BLaER1 treated with 17β-estradiol and CSF1 and Interleukin-3, amounts not matched to agents 10 nM and 100 nM (cell line): ENCODE measurements around the gene SART3.

Experiments
- H3K27ac ChIP-seq, 11 experiments: shearing (Covaris generic); formaldehyde crosslinking; 2 replicates each; pipeline ENCODE4 v1.8.1; 2022
- H3K27me3 ChIP-seq, 11 experiments: shearing (Covaris generic); formaldehyde crosslinking; 2 replicates each; pipeline ENCODE4 v1.8.1; 2022
- H3K36me3 ChIP-seq, 11 experiments: shearing (Covaris generic); formaldehyde crosslinking; 2 replicates each; pipeline ENCODE4 v1.8.1; 2022
- H3K4me1 ChIP-seq, 10 experiments: shearing (Covaris generic); formaldehyde crosslinking; 2 replicates each; pipeline ENCODE4 v1.8.1; 2022
- H3K4me2 ChIP-seq, 11 experiments: shearing (Covaris generic); formaldehyde crosslinking; 2 replicates each; pipeline ENCODE4 v1.8.1; 2022
- H3K4me3 ChIP-seq, 10 experiments: shearing (Covaris generic); formaldehyde crosslinking; 2 replicates each; pipeline ENCODE4 v1.8.1; 2022
- H3K9ac ChIP-seq, 11 experiments: shearing (Covaris generic); formaldehyde crosslinking; 2 replicates each; pipeline ENCODE4 v1.8.1; 2022
- H3K9me3 ChIP-seq, 11 experiments: shearing (Covaris generic); formaldehyde crosslinking; replicated peaks in 1 of 11; 2 replicates each; pipeline ENCODE4 v1.8.1; 2022
- H4K20me1 ChIP-seq, 11 experiments: shearing (Covaris generic); formaldehyde crosslinking; 2 replicates each; pipeline ENCODE4 v1.8.1; 2022
- Cebpa-rat ChIP-seq, 11 experiments: shearing (Covaris generic); IDR thresholded peaks; 2 replicates each; pipeline ENCODE4 v1.8.1; 2022

The SART3 gene

GRCh38 chr12:108605000-108605689 lies 44.2 kb upstream of the SART3 start:
- H3K36me3 ChIP-seq: no peaks in the 10 kb centered on the region
- no peaks in the 10 kb centered on the region for H3K9me3 ChIP-seq
- peaks cover 18 to 70% (median 49%) of the 10 kb centered on the region in 10 experiments for H3K4me1 ChIP-seq
- H3K9ac ChIP-seq: no peak overlapping the region
- peak overlapping the region in 3 of 11 experiments; percentile 9 to 40 (median 17); a peak in 4 of 22 replicates for H3K4me2 ChIP-seq
- peak overlapping the region in 2 of 11 experiments; percentile 5 to 44; a peak in 4 of 22 replicates for H3K27ac ChIP-seq
- no peak for TF ChIP-seq Cebpa-rat (IDR thresholded peaks at IDR 0.05)
- no peaks in the 10 kb centered on the region for H4K20me1 ChIP-seq
- peaks cover 0 to 20% (median 0%) of the 10 kb centered on the region in 11 experiments; a peak in 4 of 22 replicates for H3K27me3 ChIP-seq
- no peak overlapping the region for H3K4me3 ChIP-seq

DNA sequence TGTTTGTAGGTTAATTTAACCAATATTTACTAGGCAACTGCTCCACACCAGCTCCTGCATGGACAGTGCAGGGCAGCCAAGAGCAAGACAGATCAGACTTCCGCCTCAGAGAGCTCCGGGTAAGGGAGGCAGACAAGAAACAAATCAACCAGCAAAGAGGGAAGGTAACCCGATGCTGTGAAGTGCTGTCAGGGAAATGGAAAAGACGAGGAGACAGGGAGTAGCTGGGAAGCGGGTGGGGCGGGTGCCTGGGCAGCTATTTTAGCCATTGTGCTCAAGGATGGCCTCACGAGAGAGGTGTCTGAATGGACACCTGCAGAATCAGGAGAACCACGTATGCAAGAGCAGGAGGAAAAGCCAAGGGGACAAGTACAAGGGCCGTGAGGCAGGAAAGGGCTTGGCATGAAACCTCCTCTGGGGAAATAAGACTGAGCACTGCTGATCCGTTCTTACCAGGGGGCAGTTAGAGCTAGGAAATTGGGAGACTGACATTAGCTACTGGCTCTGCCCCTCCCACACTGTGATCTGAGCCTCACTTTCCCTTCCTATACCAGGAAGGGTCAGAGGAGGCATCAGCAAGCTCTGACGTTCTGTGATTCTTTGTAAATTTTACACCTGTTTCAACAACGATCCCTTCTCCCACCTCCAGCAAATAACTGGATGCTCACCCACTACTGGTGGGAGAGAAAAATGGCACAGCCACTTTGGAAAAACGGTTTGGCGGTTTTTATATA lies 43.4 kb upstream of the SART3 start:
- peaks cover 11 to 63% (median 42%) of the 10 kb centered on the region in 10 experiments for H3K4me1 ChIP-seq
- H3K27ac ChIP-seq: no peak overlapping the region
- peaks cover 0 to 13% (median 0%) of the 10 kb centered on the region in 11 experiments; a peak in 4 of 22 replicates for H3K27me3 ChIP-seq
- no peaks in the 10 kb centered on the region for H3K9me3 ChIP-seq
- H3K4me3 ChIP-seq: no peak overlapping the region
- peak overlapping the region in 3 of 11 experiments; percentile 9 to 17 (median 15); a peak in 3 of 22 replicates for H3K4me2 ChIP-seq
- no peak for TF ChIP-seq Cebpa-rat (IDR thresholded peaks at IDR 0.05)
- no peaks in the 10 kb centered on the region for H4K20me1 ChIP-seq
- no peaks in the 10 kb centered on the region for H3K36me3 ChIP-seq
- H3K9ac ChIP-seq: no peak overlapping the region

GRCh38 chr12:108603743-108604142 lies 42.8 kb upstream of the SART3 start:
- H3K4me3 ChIP-seq: no peak overlapping the region
- peaks cover 0 to 9% (median 0%) of the 10 kb centered on the region in 11 experiments; a peak in 3 of 22 replicates for H3K27me3 ChIP-seq
- TF ChIP-seq Cebpa-rat (IDR thresholded peaks at IDR 0.05): no peak
- no peaks in the 10 kb centered on the region for H3K9me3 ChIP-seq
- no peak overlapping the region for H3K27ac ChIP-seq
- peaks cover 9 to 56% (median 35%) of the 10 kb centered on the region in 10 experiments for H3K4me1 ChIP-seq
- 0 out of 22 replicates have a peak overlapping the region, but pooled peaks of 1 of the 11 experiments have one; percentile 5 for H3K4me2 ChIP-seq
- H3K9ac ChIP-seq: no peak overlapping the region
- no peaks in the 10 kb centered on the region for H3K36me3 ChIP-seq
- no peaks in the 10 kb centered on the region for H4K20me1 ChIP-seq

- Histone ChIP-seq H3K9ac (no peak overlapping the region), H3K27me3 (peaks cover 0 to 3% (median 0%) of the 10 kb centered on the region in 11 experiments; a peak in 1 of 22 replicates), H3K27ac (no peak overlapping the region), H3K4me1 (peaks cover 9 to 54% (median 32%) of the 10 kb centered on the region in 10 experiments), H4K20me1 (no peaks in the 10 kb centered on the region), H3K36me3 (no peaks in the 10 kb centered on the region), H3K9me3 (no peaks in the 10 kb centered on the region), H3K4me2 (0 out of 22 replicates have a peak overlapping the region, but pooled peaks of 1 of the 11 experiments have one; percentile 5), H3K4me3 (no peak overlapping the region)
- TF ChIP-seq Cebpa-rat (IDR thresholded peaks at IDR 0.05): no peak
Measured at GRCh38 chr12:108602976-108603704, 42.2 kb upstream of the SART3 start.

GRCh38 chr12:108602209-108602705 lies 41.3 kb upstream of the SART3 start:
- H3K9ac ChIP-seq: no peak overlapping the region
- H3K27ac ChIP-seq: no peak overlapping the region
- no peaks in the 10 kb centered on the region for H3K9me3 ChIP-seq
- H3K27me3 ChIP-seq: no peaks in the 10 kb centered on the region
- H4K20me1 ChIP-seq: no peaks in the 10 kb centered on the region
- TF ChIP-seq Cebpa-rat (IDR thresholded peaks at IDR 0.05): no peak
- peak overlapping the region in 3 of 11 experiments; percentile 31 to 46 (median 46); a peak in 4 of 22 replicates for H3K4me2 ChIP-seq
- H3K4me3 ChIP-seq: no peak overlapping the region
- peaks cover 15 to 52% (median 31%) of the 10 kb centered on the region in 10 experiments for H3K4me1 ChIP-seq
- no peaks in the 10 kb centered on the region for H3K36me3 ChIP-seq

GRCh38 chr12:108600702-108601007 lies 39.7 kb upstream of the SART3 start:
- no peak for TF ChIP-seq Cebpa-rat (IDR thresholded peaks at IDR 0.05)
- H3K9ac ChIP-seq: no peak overlapping the region
- H3K4me1 ChIP-seq: peaks cover 19 to 50% (median 29%) of the 10 kb centered on the region in 10 experiments

GRCh38 chr12:108599948-108600701 lies 39.2 kb upstream of the SART3 start:
- Histone ChIP-seq H3K4me1 (peaks cover 15 to 50% (median 29%) of the 10 kb centered on the region in 10 experiments), H3K27me3 (no peaks in the 10 kb centered on the region), H3K4me2 (no peak overlapping the region), H3K27ac (no peak overlapping the region), H3K36me3 (no peaks in the 10 kb centered on the region), H3K4me3 (no peak overlapping the region), H3K9ac (no peak overlapping the region), H4K20me1 (no peaks in the 10 kb centered on the region), H3K9me3 (no peaks in the 10 kb centered on the region)
- no peak for TF ChIP-seq Cebpa-rat (IDR thresholded peaks at IDR 0.05)

More at GRCh38 chr12:108600702-108601007, 39.7 kb upstream of the SART3 start:
- Histone ChIP-seq H3K4me2 (no peak overlapping the region), H3K27me3 (no peaks in the 10 kb centered on the region), H3K4me3 (no peak overlapping the region), H3K9me3 (no peaks in the 10 kb centered on the region), H3K36me3 (no peaks in the 10 kb centered on the region), H4K20me1 (no peaks in the 10 kb centered on the region), H3K27ac (no peak overlapping the region)

DNA sequence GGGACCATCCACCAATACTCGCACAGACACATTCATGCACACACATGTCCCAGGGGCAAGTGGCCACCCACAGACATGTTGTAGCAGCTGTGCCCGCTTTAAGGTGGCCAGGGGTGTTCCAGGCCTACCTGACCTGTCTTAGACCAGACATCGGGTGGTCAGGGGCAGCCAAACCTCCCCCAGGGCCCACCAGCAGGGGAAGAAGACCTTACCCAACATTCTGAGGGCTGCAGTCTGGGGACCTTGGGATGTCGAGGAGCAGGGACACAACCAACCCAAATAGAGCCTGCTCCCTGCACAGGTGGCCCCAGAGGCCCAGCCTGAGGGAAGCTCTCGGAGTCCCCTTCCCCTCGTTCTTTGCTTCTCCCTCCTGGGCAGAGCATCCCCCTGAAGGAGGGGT lies 38.6 kb upstream of the SART3 start:
- H3K9me3 ChIP-seq: no peaks in the 10 kb centered on the region
- no peak overlapping the region for H3K9ac ChIP-seq
- TF ChIP-seq Cebpa-rat (IDR thresholded peaks at IDR 0.05): no peak
- no peak overlapping the region for H3K4me2 ChIP-seq
- H4K20me1 ChIP-seq: no peaks in the 10 kb centered on the region
- no peak overlapping the region for H3K4me3 ChIP-seq
- peaks cover 15 to 46% (median 29%) of the 10 kb centered on the region in 10 experiments for H3K4me1 ChIP-seq
- no peaks in the 10 kb centered on the region for H3K36me3 ChIP-seq
- no peaks in the 10 kb centered on the region for H3K27me3 ChIP-seq
- H3K27ac ChIP-seq: no peak overlapping the region
